Measurements from ENCODE around the gene GPC1.

- TF ChIP-seq CTCF (conservative IDR thresholded peaks at IDR 0.05 in 1 of 2, IDR thresholded peaks at IDR 0.05 in 1 of 2; ENCODE audit: low read depth in 1 of 2, low read length in 2 of 2): no peak
- no peak for TF ChIP-seq EZH2 (IDR thresholded peaks at IDR 0.05; ENCODE audit: low read length, missing control alignments)
Observed at GRCh38 chr2:240436683-240437550, 1.5 kb downstream of the GPC1 start.

All from fibroblast of lung (primary cell).